Glutamatergic neuron (in vitro differentiated cells): ENCODE results near the gene RNF213. TPM values are rescaled to one million over a fixed set of nuclear protein-coding genes. Genes with fewer than 3 reads are reported as not detected.

Experiments
- DNase-seq: peaks from one replicate; pipeline ENCODE4 v3.0.0; 2022
- H3K27ac Mint-ChIP-seq: one replicate; pipeline ENCODE4 v1.8.0; 2020; ENCODE audit warnings: mild to moderate bottlenecking, mixed read lengths, inconsistent platforms; ENCODE audit not compliant: unreplicated experiment
- H3K27me3 Mint-ChIP-seq: one replicate; pipeline ENCODE4 v1.8.0; 2020; ENCODE audit warnings: mild to moderate bottlenecking, moderate library complexity, mixed read lengths, inconsistent platforms; ENCODE audit not compliant: unreplicated experiment
- H3K36me3 Mint-ChIP-seq: one replicate; pipeline ENCODE4 v1.8.0; 2020; ENCODE audit warnings: mild to moderate bottlenecking, mixed read lengths, inconsistent platforms; ENCODE audit not compliant: unreplicated experiment
- H3K4me1 Mint-ChIP-seq: one replicate; pipeline ENCODE4 v1.8.0; 2020; ENCODE audit warnings: mild to moderate bottlenecking, low read depth, mixed read lengths, inconsistent platforms; ENCODE audit not compliant: unreplicated experiment
- H3K4me3 Mint-ChIP-seq: one replicate; pipeline ENCODE4 v1.8.0; 2020; ENCODE audit warnings: mild to moderate bottlenecking, mixed read lengths, inconsistent platforms; ENCODE audit not compliant: unreplicated experiment
- H3K9me3 Mint-ChIP-seq: one replicate; pipeline ENCODE4 v1.8.0; 2020; ENCODE audit warnings: mild to moderate bottlenecking, moderate library complexity, mixed read lengths, inconsistent platforms; ENCODE audit not compliant: unreplicated experiment
- CTCF ChIP-seq: fragments of 200-600 bp; sonication (generic); IDR thresholded peaks from one replicate; pipeline ENCODE4 v1.5.0; 2021; ENCODE audit not compliant: partially characterized antibody, unreplicated experiment
- total RNA-seq: library from RNA; stranded (reverse); fragmentation: NEBNext Ultra II Directional; extraction: Animal tissue kit (Norgen Biotek cat#: 25700); gene quantifications from one replicate; pipeline ENCODE4 v1.2.1, GENCODE V29; 2021; ENCODE audit not compliant: unreplicated experiment

Gene RNF213
- total RNA-seq, 1 donor from 2014 or later = 34.7 TPM

DNA sequence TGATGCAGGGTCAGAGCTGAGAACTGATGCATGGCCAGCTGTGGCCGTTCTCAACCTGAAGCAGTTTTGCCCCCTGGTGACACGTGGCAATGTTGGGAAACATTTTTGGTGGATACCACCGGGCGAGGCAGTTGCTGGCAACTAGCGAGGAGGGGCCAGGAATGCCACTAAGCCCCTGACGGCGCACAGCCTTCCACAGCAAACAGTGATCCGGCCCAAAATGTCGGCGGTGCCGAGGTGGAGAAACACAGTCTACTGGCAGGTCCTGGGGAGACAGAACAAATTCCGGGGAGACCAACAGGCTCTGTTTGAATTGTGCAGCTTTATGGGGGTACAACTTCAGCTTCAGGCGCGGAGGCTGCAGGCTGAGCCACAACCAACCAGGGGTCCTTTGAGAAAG lies 32.2 kb upstream of the RNF213 start:
- peaks cover 8% of the 10 kb centered on the region for H3K9me3 Mint-ChIP-seq
- no peak for DNase-seq
- no peak overlapping the region for H3K4me3 Mint-ChIP-seq
- H3K27me3 Mint-ChIP-seq = peaks cover 3% of the 10 kb centered on the region
- TF ChIP-seq CTCF = no peak
- peaks cover 3% of the 10 kb centered on the region for H3K4me1 Mint-ChIP-seq
- H3K27ac Mint-ChIP-seq = no peak overlapping the region
- peaks cover 18% of the 10 kb centered on the region for H3K36me3 Mint-ChIP-seq

GRCh38 chr17:80229011-80229410 lies 31.6 kb upstream of the RNF213 start:
- DNase-seq = no peak

GRCh38 chr17:80232438-80232837 lies 28.2 kb upstream of the RNF213 start:
- no peak overlapping the region for H3K27ac Mint-ChIP-seq
- H3K36me3 Mint-ChIP-seq = peaks cover 22% of the 10 kb centered on the region
- no peak for TF ChIP-seq CTCF

More at GRCh38 chr17:80229011-80229410, 31.6 kb upstream of the RNF213 start:
- H3K27me3 Mint-ChIP-seq = peaks cover 3% of the 10 kb centered on the region
- H3K4me3 Mint-ChIP-seq = no peak overlapping the region
- H3K36me3 Mint-ChIP-seq = peaks cover 19% of the 10 kb centered on the region
- peaks cover 2% of the 10 kb centered on the region for H3K4me1 Mint-ChIP-seq
- TF ChIP-seq CTCF = no peak
- H3K9me3 Mint-ChIP-seq = peaks cover 8% of the 10 kb centered on the region
- H3K27ac Mint-ChIP-seq = no peak overlapping the region

GRCh38 chr17:80233202-80233601 lies 27.4 kb upstream of the RNF213 start:
- Mint-ChIP-seq H3K4me1 (no peaks in the 10 kb centered on the region), H3K27me3 (no peaks in the 10 kb centered on the region), H3K4me3 (no peak overlapping the region), H3K9me3 (peaks cover 9% of the 10 kb centered on the region), H3K36me3 (peaks cover 22% of the 10 kb centered on the region), H3K27ac (no peak overlapping the region)
- no peak for DNase-seq
- no peak for TF ChIP-seq CTCF

More at GRCh38 chr17:80232438-80232837, 28.2 kb upstream of the RNF213 start:
- Mint-ChIP-seq H3K27me3 (no peaks in the 10 kb centered on the region), H3K9me3 (peaks cover 9% of the 10 kb centered on the region), H3K4me3 (no peak overlapping the region), H3K4me1 (no peaks in the 10 kb centered on the region)
- DNase-seq = no peak

- no peaks in the 10 kb centered on the region for H3K4me1 Mint-ChIP-seq
- DNase-seq = no peak
- peaks cover 8% of the 10 kb centered on the region for H3K9me3 Mint-ChIP-seq
- peaks cover 17% of the 10 kb centered on the region for H3K36me3 Mint-ChIP-seq
- peaks cover 2% of the 10 kb centered on the region for H3K27me3 Mint-ChIP-seq
- H3K4me3 Mint-ChIP-seq = no peak overlapping the region
- no peak for TF ChIP-seq CTCF
- no peak overlapping the region for H3K27ac Mint-ChIP-seq
Observed at GRCh38 chr17:80236911-80237310, 23.7 kb upstream of the RNF213 start.
